Nucleus accumbens (tissue), 56 donors: ENCODE results near the gene DOCK9.

Source experiments
- DNase-seq, 56 donors: peaks; one replicate each; lab custom pipeline; 2025; lab: John Stamatoyannopoulos, UW

The DOCK9 gene

GRCh38 chr13:98810746-98811145 is 167.1 kb downstream of the DOCK9 start:
- DNase-seq, result no peak

- no peak for DNase-seq
These were observed 168.5 kb downstream of the DOCK9 start for GRCh38 chr13:98809345-98809777.

GRCh38 chr13:98807774-98808173 is 170.1 kb downstream of the DOCK9 start:
- DNase-seq, result no peak

GRCh38 chr13:98804336-98804855 is 173.5 kb downstream of the DOCK9 start:
- no peak for DNase-seq

- DNase-seq, result no peak
These were observed 173.9 kb downstream of the DOCK9 start for GRCh38 chr13:98803921-98804320.

- no peak for DNase-seq
These were observed 174.7 kb downstream of the DOCK9 start for GRCh38 chr13:98803111-98803561.

- DNase-seq, result no peak
These were observed 175.3 kb downstream of the DOCK9 start for GRCh38 chr13:98802559-98802958.

GRCh38 chr13:98801626-98802418 is 176.0 kb downstream of the DOCK9 start:
- DNase-seq, result no peak

GRCh38 chr13:98800078-98800477 is 177.8 kb downstream of the DOCK9 start:
- DNase-seq, result no peak

GRCh38 chr13:98798849-98799645 is 178.8 kb downstream of the DOCK9 start:
- no peak for DNase-seq

GRCh38 chr13:98797456-98797855 is 180.4 kb downstream of the DOCK9 start:
- no peak for DNase-seq

- no peak for DNase-seq
These were observed 181.1 kb downstream of the DOCK9 start for GRCh38 chr13:98796798-98797197.

GRCh38 chr13:98796191-98796590 is 181.7 kb downstream of the DOCK9 start:
- no peak for DNase-seq

- no peak for DNase-seq
These were observed 182.6 kb downstream of the DOCK9 start for GRCh38 chr13:98795220-98795619.

- no peak for DNase-seq
These were observed 183.4 kb downstream of the DOCK9 start for GRCh38 chr13:98794498-98794897.

- no peak for DNase-seq
These were observed 184.9 kb downstream of the DOCK9 start for GRCh38 chr13:98792785-98793495.

- no peak for DNase-seq
These were observed 185.5 kb downstream of the DOCK9 start for GRCh38 chr13:98792321-98792720.

- no peak for DNase-seq
These were observed 186.3 kb downstream of the DOCK9 start for GRCh38 chr13:98791611-98792010.

- no peak for DNase-seq
These were observed 189.9 kb downstream of the DOCK9 start for GRCh38 chr13:98787996-98788395.

GRCh38 chr13:98787173-98787572 is 190.7 kb downstream of the DOCK9 start:
- no peak for DNase-seq

GRCh38 chr13:98786023-98786422 is 191.8 kb downstream of the DOCK9 start:
- no peak for DNase-seq
